Ishikawa (cell line): ENCODE data around the gene PLCE1.

Source experiments
- CEBPB ChIP-seq: IDR thresholded peaks from 2 replicates; pipeline ENCODE4 v1.6.1; 2012
- CREB1 ChIP-seq: IDR thresholded peaks from 2 replicates; pipeline ENCODE4 v1.6.1; 2012; ENCODE audit warnings: low read depth
- EGR1 ChIP-seq: IDR thresholded peaks from 2 replicates; pipeline ENCODE4 v1.6.1; 2012
- EP300 ChIP-seq: IDR thresholded peaks from 2 replicates; pipeline ENCODE4 v1.6.1; 2012; ENCODE audit warnings: borderline replicate concordance
- FOXM1 ChIP-seq: IDR thresholded peaks from 2 replicates; pipeline ENCODE4 v1.6.1; 2012; ENCODE audit warnings: low read depth, borderline replicate concordance
- MAX ChIP-seq: IDR thresholded peaks from 2 replicates; pipeline ENCODE4 v1.6.1; 2012
- NFIC ChIP-seq: IDR thresholded peaks from 2 replicates; pipeline ENCODE4 v1.6.1; 2012
- RAD21 ChIP-seq: IDR thresholded peaks from 2 replicates; pipeline ENCODE4 v1.6.1; 2012; ENCODE audit warnings: low read depth
- REST ChIP-seq: IDR thresholded peaks from 2 replicates; pipeline ENCODE4 v1.6.1; 2012; ENCODE audit warnings: low read depth, mild to moderate bottlenecking
- TAF1 ChIP-seq: IDR thresholded peaks from 2 replicates; pipeline ENCODE4 v1.6.1; 2012; ENCODE audit warnings: low read depth, mild to moderate bottlenecking
- TCF12 ChIP-seq: IDR thresholded peaks from 2 replicates; pipeline ENCODE4 v1.6.1; 2012; ENCODE audit warnings: low read depth
- TEAD4 ChIP-seq: IDR thresholded peaks from 2 replicates; pipeline ENCODE4 v1.6.1; 2012
- USF1 ChIP-seq: IDR thresholded peaks from 2 replicates; pipeline ENCODE4 v1.6.1; 2012
- YY1 ChIP-seq: IDR thresholded peaks from 2 replicates; pipeline ENCODE4 v1.6.1; 2012; ENCODE audit warnings: low read depth
- ZBTB7A ChIP-seq: IDR thresholded peaks from 2 replicates; pipeline ENCODE4 v1.6.1; 2012; ENCODE audit warnings: low read depth

PLCE1 gene

GRCh38 chr10:94042001-94042833 is 48.5 kb downstream of the PLCE1 start:
- TF ChIP-seq CREB1 (no peak; the same call in 1 of the 2 replicates), NFIC (peak; percentile 55), REST (no peak), TCF12 (peak; percentile 72), ZBTB7A (no peak), YY1 (peak; percentile 32; the same call in 1 of the 2 replicates), TAF1 (no peak), FOXM1 (peak; percentile 69), RAD21 (peak; percentile 50), EP300 (peak; percentile 87; the same call in 1 of the 2 replicates), MAX (no peak), EGR1 (no peak), USF1 (no peak), CEBPB (peak; percentile 36; the same call in 1 of the 2 replicates), TEAD4 (peak; percentile 68)

GRCh38 chr10:94042834-94043175 is 49.1 kb downstream of the PLCE1 start:
- TF ChIP-seq MAX (no peak), EP300 (no peak; the same call in 1 of the 2 replicates), RAD21 (no peak), TCF12 (no peak; the same call in 1 of the 2 replicates), TAF1 (no peak), NFIC (no peak), CEBPB (no peak), EGR1 (no peak), FOXM1 (no peak), TEAD4 (no peak), CREB1 (no peak)
